ENCODE measurements around the gene WASF1.

The WASF1 gene

DNA sequence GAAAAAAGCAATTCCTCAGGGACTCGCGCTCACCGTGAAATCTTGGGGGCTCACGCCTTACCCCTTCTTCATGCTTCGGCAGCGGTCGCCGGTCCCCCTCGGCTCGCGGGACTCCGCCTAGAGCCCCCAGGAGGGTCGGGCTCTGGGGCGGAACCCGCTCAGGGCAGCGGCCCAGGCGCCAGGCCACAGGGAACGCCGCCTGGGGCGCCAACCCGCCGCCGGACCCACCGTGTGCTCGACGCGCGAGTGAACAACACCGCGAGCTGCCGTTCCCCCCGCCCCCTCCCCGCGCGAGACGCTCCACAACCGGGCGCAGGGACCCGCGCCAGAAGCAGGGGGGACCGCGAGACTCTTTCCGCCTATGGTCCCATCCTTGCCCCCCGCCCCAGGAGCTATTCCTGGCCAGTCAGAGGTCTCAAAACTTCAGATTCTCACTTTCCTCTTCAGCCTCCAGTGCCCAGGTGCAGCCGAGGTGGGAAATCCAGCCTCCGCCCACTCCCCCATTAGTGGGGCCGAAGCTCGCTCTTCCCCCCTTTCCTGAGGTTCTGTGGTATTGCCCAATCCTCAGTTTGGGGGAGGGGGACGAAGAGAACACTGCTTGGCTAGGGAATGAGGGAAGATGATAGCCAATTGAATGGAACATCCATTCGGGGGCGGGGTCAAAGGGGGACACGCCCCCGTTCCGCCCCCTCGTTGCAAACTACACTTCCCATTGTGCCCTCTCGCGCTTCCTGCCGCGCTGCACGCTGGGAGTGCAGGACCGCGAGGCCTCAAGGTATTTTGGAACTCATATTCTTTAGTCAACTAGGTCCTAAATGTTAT lies at the start of gene WASF1:
Gene WASF1, minus strand, starts transcription at position 265 of the 822 bp plus-strand sequence. CDS start 52,069 bp downstream, outside the sequence.
- peak; percentile 88 for DNase-seq

DNA sequence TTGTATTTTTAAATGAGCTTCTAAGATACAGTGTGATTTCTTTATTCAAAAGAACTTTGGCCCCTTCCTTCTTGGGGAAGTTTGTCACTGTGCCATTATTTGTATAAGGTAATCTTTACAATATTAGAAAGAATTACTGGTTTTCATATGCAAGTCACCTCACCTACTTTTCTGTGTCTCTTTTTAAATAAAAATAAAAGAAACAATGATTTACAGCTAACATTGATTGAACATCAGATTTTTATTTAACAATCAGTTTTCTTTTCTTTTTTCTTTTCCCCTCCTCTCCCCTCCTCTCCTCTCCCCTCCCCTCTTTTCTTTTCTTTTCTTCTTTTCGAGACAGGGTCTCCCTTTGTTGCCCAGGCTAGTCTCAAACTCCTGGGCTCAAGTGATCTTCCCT lies 46.8 kb upstream of the WASF1 start:
- no peak for DNase-seq

DNA sequence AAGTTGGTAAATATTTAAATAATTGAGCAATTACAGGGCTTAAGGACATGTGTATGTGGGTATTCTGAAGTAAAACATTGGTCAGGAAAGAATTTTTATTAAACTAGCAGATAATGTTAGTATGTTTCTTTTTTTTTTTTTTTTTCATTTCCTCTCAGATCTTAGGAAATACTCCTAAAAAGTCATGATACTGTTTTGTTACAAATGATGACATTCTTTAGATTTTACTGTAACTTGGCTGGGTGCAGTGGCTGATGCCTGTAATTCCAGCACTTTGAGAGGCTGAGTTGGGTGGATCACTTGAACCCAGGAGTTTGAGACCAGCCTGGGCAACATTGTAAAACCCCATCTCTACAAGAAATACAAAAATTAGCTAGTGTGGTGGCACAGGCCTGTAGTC lies 42.3 kb upstream of the WASF1 start:
- DNase-seq = no peak

DNA sequence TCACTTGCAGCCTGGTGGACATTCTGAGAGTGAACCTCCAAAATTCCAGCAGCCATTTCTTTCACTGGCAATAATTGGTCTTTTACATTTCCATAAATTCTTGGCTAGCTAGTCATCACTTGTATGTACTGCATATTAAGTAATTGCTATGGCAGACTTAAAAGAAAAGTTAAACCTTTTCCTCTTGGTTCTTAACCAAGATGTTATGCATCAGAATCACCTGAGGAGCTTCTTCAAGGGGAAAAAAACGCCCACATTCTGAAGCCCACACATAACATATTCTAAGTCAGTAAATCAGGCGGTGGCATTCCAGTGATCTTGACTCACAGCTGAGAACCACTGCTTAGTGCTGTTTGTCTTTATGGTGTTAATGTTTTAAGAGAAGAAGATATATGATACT lies 37.8 kb upstream of the WASF1 start:
- DNase-seq = no peak

- DNase-seq = no peak
Observed at GRCh38 chr6:110216140-110216539, 36.7 kb upstream of the WASF1 start.

- no peak for DNase-seq
Observed at GRCh38 chr6:110214338-110214737, 34.9 kb upstream of the WASF1 start.

DNA sequence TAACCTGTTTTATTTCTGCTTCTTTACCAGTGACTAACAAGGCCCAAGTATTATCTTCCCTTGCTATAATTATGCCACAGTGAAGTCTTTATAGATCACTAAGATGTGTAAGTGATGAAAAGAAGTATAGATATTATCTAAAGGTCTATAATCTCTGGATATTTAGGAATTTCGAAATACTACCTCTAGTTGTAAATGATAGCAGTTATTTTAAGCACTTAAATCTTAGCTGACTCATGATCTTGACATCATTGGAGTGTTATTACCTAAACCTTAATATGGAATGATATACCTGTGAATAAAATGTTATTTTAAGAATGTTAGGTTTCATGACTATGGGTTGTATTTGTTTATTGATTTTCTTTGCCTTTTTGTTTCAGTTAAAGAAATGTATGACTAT lies 32.3 kb upstream of the WASF1 start:
- DNase-seq = no peak

DNA sequence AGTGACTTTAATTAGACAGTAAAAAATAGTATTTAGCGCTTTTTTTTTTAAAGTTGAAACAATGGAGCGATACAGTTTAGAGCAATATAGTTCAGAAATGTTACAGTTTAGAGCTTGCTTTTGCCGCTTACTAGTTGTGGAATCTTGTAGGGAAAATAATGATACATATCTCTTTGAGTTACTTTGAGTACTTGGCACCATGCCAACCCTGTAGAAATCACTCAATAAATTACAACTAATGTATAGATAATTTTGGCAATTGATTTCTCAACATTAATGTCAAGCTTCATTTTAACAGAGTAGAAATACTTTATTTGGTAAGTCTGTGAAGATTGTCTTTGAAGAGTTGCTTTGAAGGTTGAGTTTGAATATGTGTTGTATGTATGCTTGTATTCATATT lies 28.2 kb upstream of the WASF1 start:
- DNase-seq = no peak

GRCh38 chr6:110201151-110201884 lies 21.8 kb upstream of the WASF1 start:
- DNase-seq = no peak

GRCh38 chr6:110198561-110198960 lies 19.1 kb upstream of the WASF1 start:
- no peak for DNase-seq

- DNase-seq = no peak
Observed at GRCh38 chr6:110196874-110197273, 17.4 kb upstream of the WASF1 start.

DNA sequence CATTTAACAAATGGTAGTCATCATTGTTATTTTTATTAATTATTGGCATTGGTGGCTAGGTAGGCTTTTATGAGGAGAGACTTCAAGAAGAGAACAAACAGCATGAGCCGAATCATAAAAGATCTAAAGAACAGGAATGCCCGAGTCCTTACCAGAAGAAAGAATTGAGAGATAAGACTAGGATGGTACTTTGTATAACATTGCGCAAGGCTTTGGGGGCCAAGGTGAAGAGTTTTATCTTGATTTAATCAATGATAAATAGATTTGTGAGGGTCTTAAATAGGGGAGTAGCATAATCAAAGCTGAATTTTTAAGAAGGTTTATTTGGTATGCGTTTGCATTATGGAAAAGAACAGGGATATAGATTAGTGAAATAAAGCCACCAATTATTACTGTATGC lies 16.2 kb upstream of the WASF1 start:
- no peak for DNase-seq

DNA sequence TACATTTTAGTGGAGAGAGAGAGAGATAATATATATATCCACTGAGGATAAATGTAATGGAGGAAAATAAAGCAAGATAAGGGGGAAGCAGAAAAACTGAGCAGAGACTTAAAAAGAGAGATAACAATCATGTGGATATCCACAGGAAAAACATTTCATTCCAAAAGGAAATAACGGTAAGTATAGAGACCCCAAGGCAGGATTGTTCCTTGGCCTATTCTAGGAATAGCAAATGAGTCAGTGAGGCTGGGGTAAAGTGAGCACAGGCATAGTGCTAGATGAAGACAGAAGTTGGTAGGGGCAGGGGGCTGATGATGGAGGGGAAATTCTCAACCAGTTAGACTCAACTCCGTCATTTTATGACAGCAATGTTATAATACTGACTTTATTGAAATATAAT lies 12.0 kb upstream of the WASF1 start:
- DNase-seq = no peak

GRCh38 chr6:110190726-110191125 lies 11.3 kb upstream of the WASF1 start:
- no peak for DNase-seq

DNA sequence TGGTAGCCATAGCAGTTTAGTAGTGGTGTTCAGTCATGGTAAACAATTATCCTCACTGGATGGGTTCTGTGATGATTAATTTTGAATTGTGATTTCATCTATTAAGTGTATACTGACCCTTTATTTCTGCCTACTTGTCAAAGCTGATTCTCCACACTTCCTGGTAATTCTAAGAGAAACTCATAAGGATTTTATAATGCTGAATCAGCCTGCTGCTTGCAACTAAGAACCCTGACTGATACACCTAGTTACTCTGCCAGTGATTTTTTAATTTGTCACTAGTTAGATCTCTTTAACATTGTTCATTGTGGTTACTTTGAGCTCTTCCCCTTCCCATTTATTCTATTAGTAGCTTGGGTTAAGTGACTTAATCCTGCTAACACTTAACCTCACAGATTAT lies 9.3 kb upstream of the WASF1 start:
- DNase-seq = no peak

DNA sequence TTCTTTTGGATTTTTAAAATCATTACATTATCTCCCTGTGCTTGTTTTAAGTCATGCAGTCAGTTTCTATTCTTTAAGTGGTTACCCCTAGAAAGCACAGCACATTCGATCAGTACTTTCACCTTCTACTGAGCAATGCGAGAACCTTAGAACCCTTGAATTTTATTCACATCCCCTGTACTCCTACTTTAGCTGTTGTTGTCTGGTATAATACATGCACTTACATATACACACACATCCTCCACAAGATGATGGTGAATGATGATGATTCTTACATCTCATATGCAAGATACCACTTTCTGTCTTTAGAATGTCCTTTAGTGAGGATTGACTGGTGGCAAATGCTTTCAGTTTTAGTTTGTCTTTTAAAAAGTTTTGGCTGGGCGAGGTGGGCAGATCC lies 6.4 kb upstream of the WASF1 start:
- no peak for DNase-seq

GRCh38 chr6:110183292-110183885 lies 3.9 kb upstream of the WASF1 start:
- DNase-seq = no peak

DNA sequence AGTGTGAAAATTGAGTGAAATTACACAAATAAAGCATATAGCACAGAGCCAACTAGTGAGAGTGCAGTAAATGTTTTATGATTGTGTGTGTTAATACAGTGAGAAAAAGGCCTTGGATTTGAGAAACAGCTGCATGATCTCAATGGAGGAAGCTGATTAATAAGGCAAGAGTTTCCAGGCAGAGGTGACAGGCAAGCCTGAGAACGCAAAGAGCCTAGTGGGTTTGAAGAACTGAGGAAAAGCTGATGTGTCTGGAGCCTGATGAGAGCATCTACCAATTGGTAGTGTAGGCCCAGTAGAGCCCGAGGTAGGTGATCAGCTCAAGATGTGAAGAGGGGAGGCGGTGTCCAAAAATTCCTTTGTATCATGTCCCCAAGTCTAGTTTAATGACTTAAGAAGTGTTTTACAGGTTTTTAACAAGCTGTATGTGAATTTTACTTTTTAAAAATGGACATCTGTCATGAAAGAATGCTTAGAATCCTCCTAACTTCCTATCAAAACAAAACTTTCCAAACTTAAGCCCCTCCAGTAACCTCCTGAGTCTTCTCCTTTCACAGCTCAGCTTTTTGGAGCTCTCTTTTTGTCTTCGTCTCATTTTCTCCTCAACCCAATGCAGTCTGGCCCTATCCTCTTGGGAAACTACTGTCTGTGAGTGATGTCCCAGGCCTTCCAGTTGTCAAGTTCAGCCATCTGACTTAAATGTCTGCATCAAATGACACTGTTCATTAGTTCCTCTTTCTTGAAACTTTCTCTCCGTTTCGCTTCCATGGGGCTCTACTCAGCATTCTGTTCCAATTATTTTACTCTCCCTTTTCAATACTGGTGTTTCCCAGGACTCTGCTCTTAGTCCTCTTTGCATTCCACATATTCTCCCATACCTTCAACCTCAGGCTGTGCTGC lies 1.9 kb upstream of the WASF1 start:
- DNase-seq = no peak

GRCh38 chr6:110180228-110181008 lies 948 bp upstream of the WASF1 start, which contains the start of gene CDC40:
CDC40 (plus strand) TSS chr6:110180427; CDS start chr6:110180445, 18 bp downstream.
- peak; percentile 65 for DNase-seq

GRCh38 chr6:110178626-110179405 lies 654 bp downstream of the WASF1 start:
- DNase-seq = peak; percentile 58

- DNase-seq = no peak
Observed at GRCh38 chr6:110173506-110174132, 5.9 kb downstream of the WASF1 start.

Data from stimulated activated naive CD4-positive, alpha-beta T cell treated with Interleukin-2 at 50 U/mL for 16 hours (primary cell).